Stimulated activated CD8-positive, alpha-beta memory T cell treated with anti-CD3 and anti-CD28 coated beads, Interleukin-15, amount 100 ng/mL, for 48 hours (primary cell): Measurements from ENCODE around the gene VPS13D.
A peak's percentile ranks its signal among the peaks of the same experiment; 100 is the strongest.
"Not testable (repeated sequence)": the region's sequence is repeated elsewhere in the genome, so short reads cannot be mapped to it uniquely, and the experiment has no call there.

Source experiments
- DNase-seq, 2 donors: peaks; one replicate each; pipeline ENCODE4 v3.0.0-alpha.2; 2020; ENCODE audit warnings: low read depth in 2 of 2

Gene VPS13D

GRCh38 chr1:12200208-12200607 is 29.6 kb upstream of the VPS13D start:
- no peak for DNase-seq

- DNase-seq: peak; percentile 30 to 51
Observed at GRCh38 chr1:12201352-12202189, 28.3 kb upstream of the VPS13D start.

GRCh38 chr1:12202190-12202497 is 27.7 kb upstream of the VPS13D start:
- no peak for DNase-seq

GRCh38 chr1:12202577-12202976 is 27.3 kb upstream of the VPS13D start:
- DNase-seq: no peak

GRCh38 chr1:12203216-12204007 is 26.4 kb upstream of the VPS13D start:
- DNase-seq: no peak

GRCh38 chr1:12204140-12204539 is 25.7 kb upstream of the VPS13D start:
- peak; percentile 63 to 75 for DNase-seq

- DNase-seq: no peak
Observed at GRCh38 chr1:12204754-12205658, 24.8 kb upstream of the VPS13D start.

GRCh38 chr1:12206238-12206637 is 23.6 kb upstream of the VPS13D start:
- no peak for DNase-seq

GRCh38 chr1:12206792-12207424 is 22.9 kb upstream of the VPS13D start:
- no peak for DNase-seq

- DNase-seq: no peak
Observed at GRCh38 chr1:12208271-12208670, 21.6 kb upstream of the VPS13D start.

GRCh38 chr1:12208764-12209494 is 20.9 kb upstream of the VPS13D start:
- peak; percentile 64 to 68 for DNase-seq

- no peak for DNase-seq
Observed at GRCh38 chr1:12209495-12209832, 20.4 kb upstream of the VPS13D start.

- no peak for DNase-seq
Observed at GRCh38 chr1:12215118-12215961, 14.5 kb upstream of the VPS13D start.

GRCh38 chr1:12219800-12220199 is 10.0 kb upstream of the VPS13D start:
- no peak for DNase-seq

GRCh38 chr1:12220890-12221289 is 8.9 kb upstream of the VPS13D start:
- DNase-seq: no peak

- DNase-seq: not testable (repeated sequence)
Observed at GRCh38 chr1:12222700-12223099, 7.1 kb upstream of the VPS13D start.

GRCh38 chr1:12224092-12224491 is 5.7 kb upstream of the VPS13D start:
- not testable (repeated sequence) for DNase-seq

- DNase-seq: no peak
Observed at GRCh38 chr1:12228979-12229378, 851 bp upstream of the VPS13D start.

- DNase-seq: no peak
Observed at GRCh38 chr1:12229386-12229834, 420 bp upstream of the VPS13D start.
